Breast epithelium (tissue), 3 donors: ENCODE data around the gene ATG16L2.

Experiments used
- CTCF ChIP-seq, 3 donors: fragments of 450-650 bp; IDR thresholded peaks; one replicate each; pipeline ENCODE4 v1.5.1; 2016 to 2017; ENCODE audit warnings: antibody characterized with exemption in 3 of 3, mild to moderate bottlenecking in 3 of 3, moderate library complexity in 3 of 3
- POLR2A ChIP-seq: fragments of 450-650 bp; IDR thresholded peaks from one replicate; pipeline ENCODE4 v1.6.1; 2016; ENCODE audit warnings: antibody characterized with exemption, mild to moderate bottlenecking, moderate library complexity

GRCh38 chr11:72860592-72860991 lies 46.4 kb downstream of the ATG16L2 start:
- TF ChIP-seq CTCF (IDR thresholded peaks at IDR 0.05): no peak
- no peak for TF ChIP-seq POLR2A
